Small intestine (tissue), 7 donors: ENCODE results near the gene DGLUCY. TPM values are rescaled to one million over a fixed set of nuclear protein-coding genes. Genes with fewer than 3 reads are reported as not detected.

ENCODE experiments used
- DNase-seq, 2 donors: peaks; one replicate each; pipeline versions ENCODE4 v3.0.0 to v3.0.0-alpha.2; 2013
- FAIRE-seq: peaks from 2 replicates; lab custom pipeline; 2012; peaks lifted over from hg19 to GRCh38; lab: Jason Lieb, UNC
- H3K27ac ChIP-seq, 3 donors: one replicate each; pipeline ENCODE4 v1.5.1; 2013; ENCODE audit warnings: low read length in 2 of 3, mild to moderate bottlenecking in 2 of 3, control low read depth in 1 of 3, inconsistent platforms in 1 of 3, low read depth in 1 of 3, moderate library complexity in 1 of 3
- H3K27me3 ChIP-seq, 3 donors: one replicate each; pipeline ENCODE4 v1.6.1; 2013; ENCODE audit warnings: low read length in 3 of 3, inconsistent platforms in 1 of 3; ENCODE audit not compliant: control insufficient read depth in 3 of 3, insufficient read depth in 3 of 3
- H3K36me3 ChIP-seq, 3 donors: one replicate each; pipeline ENCODE4 v1.6.1; 2013; ENCODE audit warnings: low read length in 3 of 3, inconsistent platforms in 1 of 3, low read depth in 1 of 3, mild to moderate bottlenecking in 1 of 3, moderate library complexity in 1 of 3; ENCODE audit not compliant: control insufficient read depth in 3 of 3, insufficient read depth in 2 of 3
- H3K4me1 ChIP-seq, 3 donors: one replicate each; pipeline ENCODE4 v1.6.1; 2013; ENCODE audit warnings: low read length in 2 of 3, inconsistent platforms in 1 of 3, low read depth in 1 of 3, mild to moderate bottlenecking in 1 of 3, moderate library complexity in 1 of 3; ENCODE audit not compliant: control insufficient read depth in 3 of 3, insufficient read depth in 2 of 3
- H3K4me3 ChIP-seq, 3 donors: one replicate each; pipeline ENCODE4 v1.5.1; 2013; ENCODE audit warnings: low read length in 3 of 3, control low read depth in 1 of 3, inconsistent platforms in 1 of 3, low read depth in 1 of 3, mild to moderate bottlenecking in 1 of 3, moderate library complexity in 1 of 3
- H3K9me3 ChIP-seq, 2 donors: one replicate each; pipeline ENCODE4 v1.6.1; 2013; ENCODE audit warnings: low read depth in 1 of 2, low read length in 1 of 2; ENCODE audit not compliant: control insufficient read depth in 2 of 2, insufficient read depth in 1 of 2
- WGBS, 3 donors: extraction: QIAGEN DNeasy Blood & Tissue Kit; methylation state at CpG; one replicate each; pipeline ENCODE4 v1.1.7; 2013; 5-methylcytosine and 5-hydroxymethylcytosine counted together
- polyA plus RNA-seq, 4 donors: library from polyadenylated mRNA; stranded (reverse) in 3 of 4; unstranded in 1 of 4; fragments of 200-250 nt in 3 of 4; fragments of 120-200 nt in 1 of 4; gene quantifications; one replicate each; pipeline versions ENCODE4 v1.2.1 to v1.2.3, GENCODE V29; 2013
- donor health status: healthy with polysubstance abuse.
- donor health status: control.
- donor health status: control.
- donor health status: Bipolar disorder and iron deficiency.
- donor health status: healthy.

The DGLUCY gene
- polyA plus RNA-seq, 4 donors = 11.9 to 74.9 (median 30.2) TPM

GRCh38 chr14:91170504-91171121, 56.7 kb downstream of the DGLUCY start:
- peak overlapping the region in 1 of 3 donors; percentile 26 for H3K27ac ChIP-seq
- FAIRE-seq = no peak
- peaks cover 8 to 82% (median 21%) of the 10 kb centered on the region in 3 donors for H3K36me3 ChIP-seq

GRCh38 chr14:91171291-91171690, 57.4 kb downstream of the DGLUCY start:
- H3K27ac ChIP-seq = no peak overlapping the region
- H3K27me3 ChIP-seq = no peaks in the 10 kb centered on the region
- peaks cover 0 to 8% (median 0%) of the 10 kb centered on the region in 3 donors for H3K4me1 ChIP-seq
- no peak overlapping the region for H3K4me3 ChIP-seq
- H3K9me3 ChIP-seq = no peaks in the 10 kb centered on the region
- no peak for FAIRE-seq
- peaks cover 7 to 84% (median 21%) of the 10 kb centered on the region in 3 donors for H3K36me3 ChIP-seq
- WGBS, 3 donors = 85 to 93% (median 88%) methylated on average over 5 of the region's 5 CpGs
- no peak for DNase-seq

More at GRCh38 chr14:91170504-91171121, 56.7 kb downstream of the DGLUCY start:
- H3K27me3 ChIP-seq = no peaks in the 10 kb centered on the region
- H3K4me1 ChIP-seq = peaks cover 0 to 8% (median 0%) of the 10 kb centered on the region in 3 donors
- WGBS, 3 donors = 67 to 93% (median 90%) methylated on average over 9 of the region's 9 CpGs
- H3K4me3 ChIP-seq = no peak overlapping the region
- DNase-seq = no peak
- no peaks in the 10 kb centered on the region for H3K9me3 ChIP-seq

- 49 to 53% (median 49%) methylated on average over 10 of the region's 10 CpGs for WGBS, 3 donors
- peak overlapping the region in 2 of 3 donors; percentile 22 to 58 for H3K27ac ChIP-seq
These were observed 59.4 kb downstream of the DGLUCY start for GRCh38 chr14:91173221-91173670.

GRCh38 chr14:91173904-91174303, 60.0 kb downstream of the DGLUCY start:
- Histone ChIP-seq H3K4me1 (peaks cover 0 to 8% (median 0%) of the 10 kb centered on the region in 3 donors), H3K27me3 (no peaks in the 10 kb centered on the region), H3K27ac (no peak overlapping the region), H3K36me3 (peaks cover 4 to 79% (median 13%) of the 10 kb centered on the region in 3 donors), H3K4me3 (no peak overlapping the region), H3K9me3 (no peaks in the 10 kb centered on the region)
- WGBS, 3 donors = 37 to 73% (median 49%) methylated on average over 4 of the region's 4 CpGs
- no peak for FAIRE-seq
- peak in 1 of 2 donors; percentile 86 for DNase-seq

More at GRCh38 chr14:91173221-91173670, 59.4 kb downstream of the DGLUCY start:
- Histone ChIP-seq H3K4me1 (peaks cover 0 to 8% (median 0%) of the 10 kb centered on the region in 3 donors), H3K36me3 (peaks cover 4 to 81% (median 15%) of the 10 kb centered on the region in 3 donors), H3K9me3 (no peaks in the 10 kb centered on the region), H3K4me3 (no peak overlapping the region), H3K27me3 (no peaks in the 10 kb centered on the region)
- no peak for FAIRE-seq
- DNase-seq = peak; percentile 76 to 85

- Histone ChIP-seq H3K36me3 (peaks cover 4 to 77% (median 6%) of the 10 kb centered on the region in 3 donors), H3K27ac (no peak overlapping the region), H3K4me1 (peaks cover 0 to 8% (median 0%) of the 10 kb centered on the region in 3 donors), H3K4me3 (no peak overlapping the region), H3K9me3 (no peaks in the 10 kb centered on the region), H3K27me3 (no peaks in the 10 kb centered on the region)
- DNase-seq = no peak
- WGBS, 3 donors = 94 to 95% (median 94%) methylated on average over 10 of the region's 10 CpGs
- FAIRE-seq = no peak
These were observed 61.7 kb downstream of the DGLUCY start for GRCh38 chr14:91175291-91176201.

- DNase-seq (peak; percentile 72 to 74), FAIRE-seq (no peak)
- Histone ChIP-seq H3K4me1 (peaks cover 0 to 8% (median 0%) of the 10 kb centered on the region in 3 donors), H3K27me3 (no peaks in the 10 kb centered on the region), H3K27ac (peak overlapping the region in 1 of 3 donors; percentile 65), H3K36me3 (peaks cover 0 to 73% (median 11%) of the 10 kb centered on the region in 3 donors), H3K4me3 (no peak overlapping the region), H3K9me3 (no peaks in the 10 kb centered on the region)
- WGBS, 3 donors = 65 to 73% (median 68%) methylated on average over 16 of the region's 16 CpGs
These were observed 63.5 kb downstream of the DGLUCY start for GRCh38 chr14:91177073-91178034.

GRCh38 chr14:91180611-91181010, 66.7 kb downstream of the DGLUCY start:
- no peak for DNase-seq
- no peak overlapping the region for H3K27ac ChIP-seq
- WGBS, 3 donors = 92 to 97% (median 93%) methylated on average over 2 of the region's 2 CpGs

More at GRCh38 chr14:91180611-91181010, 66.7 kb downstream of the DGLUCY start:
- H3K4me3 ChIP-seq = no peak overlapping the region
- no peak for FAIRE-seq
- H3K4me1 ChIP-seq = no peaks in the 10 kb centered on the region
- no peaks in the 10 kb centered on the region for H3K27me3 ChIP-seq
- H3K36me3 ChIP-seq = peaks cover 7 to 75% (median 15%) of the 10 kb centered on the region in 3 donors
- H3K9me3 ChIP-seq = no peaks in the 10 kb centered on the region
